Activated T-cell treated with anti-CD3 and anti-CD28 coated beads for 24 hours (primary cell): ENCODE results near the gene MORN5.

Experiments used
- DNase-seq: peaks from one replicate; pipeline ENCODE4 v3.0.0-alpha.2; 2020; ENCODE audit warnings: low read depth

The MORN5 gene

GRCh38 chr9:122232796-122233306, 73.1 kb downstream of the MORN5 start:
- DNase-seq = no peak

DNA sequence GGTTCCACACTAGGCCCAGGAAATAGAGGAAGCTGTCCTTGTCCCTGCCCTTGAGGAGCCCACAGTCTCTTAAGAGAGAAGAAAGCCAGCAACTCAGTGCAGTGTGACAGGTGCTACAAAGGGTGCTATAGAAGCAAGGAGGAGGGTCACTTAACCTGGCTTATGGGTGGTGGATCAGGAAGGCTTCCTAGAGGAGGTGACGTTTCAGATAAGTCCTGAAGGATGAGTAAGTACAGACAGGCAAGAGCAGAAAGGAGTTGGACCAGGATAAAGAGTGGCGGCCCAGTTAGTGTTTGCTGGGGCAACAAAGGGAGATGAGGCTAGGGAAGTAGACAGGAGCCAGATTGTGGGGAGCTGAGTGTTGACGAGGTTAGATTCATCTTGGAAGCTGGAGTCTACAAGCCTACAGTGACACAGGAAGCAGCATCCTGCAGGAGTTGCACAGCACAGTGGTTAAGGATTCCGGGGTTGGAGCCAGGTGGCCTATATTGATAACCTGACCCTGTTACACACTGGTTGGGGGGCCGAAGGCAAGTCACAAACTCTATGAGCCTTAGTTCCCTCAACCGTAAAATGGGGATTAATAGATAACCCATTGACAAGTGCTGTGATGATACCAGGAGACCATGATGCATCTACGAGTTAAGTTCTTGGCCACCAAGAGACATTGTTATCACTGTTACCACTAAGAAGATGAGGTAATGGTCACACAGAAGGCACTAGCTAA, 74.5 kb downstream of the MORN5 start:
- DNase-seq = no peak

- DNase-seq = no peak
Observed at GRCh38 chr9:122236681-122237080, 77.0 kb downstream of the MORN5 start.

GRCh38 chr9:122239722-122240121, 80.0 kb downstream of the MORN5 start:
- DNase-seq = no peak

GRCh38 chr9:122244349-122244748, 84.6 kb downstream of the MORN5 start:
- no peak for DNase-seq

GRCh38 chr9:122246666-122247065, 87.0 kb downstream of the MORN5 start:
- DNase-seq = no peak

DNA sequence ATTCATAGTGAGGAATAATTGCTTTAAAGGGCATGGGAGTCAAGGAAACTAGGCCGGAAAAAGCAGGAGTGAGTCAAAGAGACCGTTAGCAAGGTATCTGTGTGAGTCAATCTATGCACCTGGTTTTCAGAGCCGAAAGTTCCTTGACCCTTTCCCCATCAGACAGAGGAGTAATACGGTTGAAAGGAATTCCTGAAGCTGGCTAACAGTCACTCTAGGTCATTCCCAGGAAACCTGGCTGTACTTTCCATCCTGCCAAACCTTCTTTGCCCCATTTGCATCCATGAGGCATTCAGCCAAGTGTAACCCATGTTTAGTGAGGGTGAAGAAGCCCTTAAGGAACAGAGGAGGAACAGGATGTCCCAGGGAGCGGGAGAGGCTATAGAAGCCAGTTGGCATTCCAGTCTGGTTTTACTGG, 88.7 kb downstream of the MORN5 start:
- no peak for DNase-seq
